Glomerular endothelial cell (primary cell): Measurements from ENCODE around the gene PLPP4. TPM values are rescaled to one million over a fixed set of nuclear protein-coding genes. Genes with fewer than 3 reads are reported as not detected.

ENCODE experiments used
- DNase-seq: peaks from one replicate; pipeline ENCODE4 v3.0.0-alpha.2; 2011; ENCODE audit warnings: low read depth, low spot score; ENCODE audit errors: extremely low read depth
- total RNA-seq: library from RNA; depleted of rRNA; stranded (reverse); fragments of >200 nt; gene quantifications from 2 replicates; pipeline ENCODE4 v1.2.3, GENCODE V29; 2015

PLPP4 gene
- total RNA-seq, 1 donor from 2014 or later: 11.1 TPM

DNA sequence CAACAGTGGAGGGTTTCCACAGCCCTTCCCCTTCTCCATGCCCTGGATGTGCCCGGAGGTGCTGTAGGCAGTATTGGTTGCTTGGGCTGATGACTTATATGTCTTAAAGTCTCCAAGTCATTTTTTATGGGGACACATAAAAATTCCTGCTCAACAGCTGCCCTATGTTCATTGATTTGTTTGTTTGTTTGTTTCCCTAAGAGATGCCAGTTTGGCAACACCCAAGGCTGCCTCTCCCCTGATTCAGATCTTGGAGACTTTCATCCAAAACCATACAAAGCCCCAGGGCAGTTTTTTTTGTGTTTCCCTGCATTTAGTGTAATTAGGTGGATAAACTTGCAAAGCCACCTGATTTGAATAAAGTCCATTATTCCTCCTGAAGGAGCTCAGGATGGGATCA lies 115.3 kb downstream of the PLPP4 start:
- no peak for DNase-seq

DNA sequence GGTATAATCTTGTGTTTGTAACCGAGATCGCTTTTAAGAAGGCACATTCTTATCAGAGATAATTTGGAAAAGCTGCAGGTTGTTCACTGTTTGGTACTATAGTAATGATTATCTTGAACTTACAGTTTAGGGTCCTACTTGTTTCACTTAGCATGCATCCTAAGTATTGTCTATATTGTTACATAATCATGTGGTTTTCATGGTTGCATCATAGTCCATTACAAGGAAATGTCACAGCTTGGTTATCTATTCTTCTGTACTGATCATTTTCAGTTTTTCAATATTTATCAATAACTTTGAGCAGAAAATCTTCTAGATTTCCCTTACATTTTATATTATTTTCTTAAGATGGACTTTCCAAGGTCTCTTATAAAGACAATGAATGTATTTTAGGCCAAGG lies 116.3 kb downstream of the PLPP4 start:
- DNase-seq: no peak

DNA sequence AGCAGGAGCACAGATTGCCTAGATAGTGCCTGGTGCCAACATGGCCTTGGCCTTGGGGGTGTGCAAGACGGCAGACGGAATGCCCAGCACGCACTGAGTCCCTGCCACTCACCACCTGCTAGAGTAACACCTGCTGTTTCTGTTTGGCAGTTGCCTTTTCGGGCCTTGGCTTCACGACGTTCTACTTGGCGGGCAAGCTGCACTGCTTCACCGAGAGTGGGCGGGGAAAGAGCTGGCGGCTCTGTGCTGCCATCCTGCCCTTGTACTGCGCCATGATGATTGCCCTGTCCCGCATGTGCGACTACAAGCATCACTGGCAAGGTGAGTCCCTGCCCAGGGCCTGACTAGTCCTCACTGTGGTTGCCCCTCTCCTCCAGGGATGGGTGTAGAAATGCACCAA lies 118.0 kb downstream of the PLPP4 start:
- DNase-seq: no peak

DNA sequence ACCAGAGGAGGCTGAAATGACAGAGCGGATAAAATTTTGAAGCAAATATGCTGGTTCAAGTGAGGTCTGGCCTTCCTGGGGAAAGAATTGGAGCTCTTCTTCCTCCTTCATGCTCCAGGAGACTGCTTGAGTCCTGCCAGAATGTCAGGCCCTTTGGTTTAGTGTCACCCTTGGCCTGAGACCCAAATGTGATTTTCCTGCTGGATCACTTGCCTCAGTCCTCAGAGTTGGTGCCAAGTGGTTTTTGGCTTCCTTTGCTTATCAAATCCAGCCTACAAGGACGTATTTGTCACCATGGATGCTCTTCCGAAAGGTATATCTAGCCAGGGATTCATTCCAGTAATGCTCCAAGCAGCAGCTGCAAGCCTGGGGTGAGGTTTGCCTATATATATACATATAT lies 118.4 kb downstream of the PLPP4 start:
- DNase-seq: no peak

DNA sequence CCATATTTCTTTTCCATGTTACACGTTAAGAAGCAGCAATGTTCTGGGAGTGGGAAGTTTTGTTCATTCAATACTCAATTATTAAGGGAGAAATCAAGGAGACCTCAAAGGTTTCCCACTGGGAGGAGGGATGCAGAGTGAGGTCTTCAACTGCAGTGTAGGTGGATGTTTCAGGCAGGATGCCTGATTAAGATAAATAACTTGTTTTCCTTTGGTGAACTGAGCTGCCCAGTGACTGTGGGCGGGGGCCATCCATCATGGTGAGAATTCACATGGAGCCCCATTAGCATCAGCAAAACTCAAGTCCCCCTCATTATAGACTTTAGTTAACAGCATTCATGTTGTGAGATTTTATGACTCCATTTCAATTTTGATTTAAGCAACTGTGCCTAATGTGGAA lies 121.1 kb downstream of the PLPP4 start:
- no peak for DNase-seq

DNA sequence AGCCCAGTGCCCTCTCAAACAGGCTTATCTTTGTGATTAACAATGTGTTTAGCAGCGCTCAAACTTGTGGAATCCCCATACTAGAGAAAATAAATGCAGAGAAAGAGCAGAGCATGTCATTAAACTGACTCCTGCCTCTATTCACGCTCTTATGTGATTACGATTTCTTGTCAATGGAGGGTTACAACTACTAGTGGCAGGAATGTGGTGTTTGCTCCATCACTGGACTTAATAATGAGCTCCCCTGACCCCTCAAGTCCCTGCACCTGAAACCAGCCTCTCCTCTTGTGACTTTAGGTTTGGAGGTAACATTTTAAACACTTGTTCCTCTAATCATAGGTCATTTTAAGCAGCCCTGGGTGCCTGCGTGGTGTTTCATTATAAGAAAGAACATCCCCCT lies 121.9 kb downstream of the PLPP4 start:
- no peak for DNase-seq

DNA sequence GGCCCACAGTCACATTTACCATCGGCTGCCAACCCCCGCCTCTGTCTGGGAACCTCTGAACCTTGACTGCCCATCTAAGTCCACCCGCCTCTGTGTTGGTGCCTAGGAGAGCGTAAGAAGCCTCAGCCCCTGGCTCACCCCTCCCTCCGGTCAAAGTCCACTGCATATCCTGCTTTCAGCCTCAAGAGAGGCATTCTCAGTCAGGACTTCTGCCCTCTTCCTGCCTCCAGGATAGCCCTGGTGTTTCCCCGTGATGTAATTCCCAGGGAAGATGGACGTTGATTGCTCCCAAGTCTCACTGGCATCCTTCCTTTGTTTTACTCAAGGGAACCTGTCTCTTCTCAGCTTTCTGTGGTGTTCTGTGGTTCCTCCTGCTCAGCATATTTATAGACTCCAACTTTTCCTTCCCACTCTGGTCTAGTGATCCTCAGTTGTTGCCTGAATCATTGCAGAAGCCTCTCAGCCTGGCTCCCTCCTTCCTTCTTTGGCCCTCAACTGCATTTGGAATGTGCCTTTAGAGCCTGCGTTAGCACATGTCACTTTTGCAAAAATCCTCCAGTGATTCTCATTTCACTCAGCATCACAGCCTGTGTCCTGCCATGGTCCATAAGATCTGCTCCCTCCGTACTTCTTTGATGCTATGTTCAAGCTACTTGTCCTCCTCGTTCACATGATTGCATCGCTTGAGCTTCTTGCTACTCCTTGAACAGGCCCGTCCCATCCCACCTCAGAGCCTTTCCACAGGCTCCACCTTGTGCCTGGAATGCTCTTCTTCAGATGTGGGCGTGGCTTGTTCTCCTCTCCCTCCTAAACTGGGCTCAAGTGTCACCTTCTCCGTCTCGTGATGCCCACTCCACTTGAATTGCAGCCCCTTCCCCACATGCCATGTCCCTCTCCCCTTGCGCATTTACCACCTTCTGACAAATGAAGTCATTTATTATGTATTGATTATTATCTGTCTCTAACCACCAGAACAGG lies 124.2 kb downstream of the PLPP4 start:
- DNase-seq: no peak

DNA sequence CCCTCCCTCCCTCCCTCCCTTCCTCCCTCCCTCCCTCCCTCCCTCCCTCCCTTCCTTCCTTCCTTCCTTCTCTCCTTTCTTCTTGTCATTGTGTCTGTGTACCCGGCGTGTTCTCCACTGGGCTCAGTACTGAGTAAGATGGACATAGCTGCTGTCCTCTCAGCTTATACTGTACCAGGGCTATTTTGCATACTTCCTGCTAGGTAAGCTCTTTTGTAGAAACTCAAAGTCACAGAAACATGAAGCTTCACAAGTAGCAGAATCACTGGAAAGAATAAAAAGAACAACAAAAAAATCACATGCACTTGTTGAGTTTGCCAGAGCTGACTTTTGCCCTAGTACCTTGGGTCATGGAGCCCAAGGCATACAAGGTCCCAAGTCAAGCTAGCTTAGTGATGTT lies 125.7 kb downstream of the PLPP4 start:
- DNase-seq: no peak

DNA sequence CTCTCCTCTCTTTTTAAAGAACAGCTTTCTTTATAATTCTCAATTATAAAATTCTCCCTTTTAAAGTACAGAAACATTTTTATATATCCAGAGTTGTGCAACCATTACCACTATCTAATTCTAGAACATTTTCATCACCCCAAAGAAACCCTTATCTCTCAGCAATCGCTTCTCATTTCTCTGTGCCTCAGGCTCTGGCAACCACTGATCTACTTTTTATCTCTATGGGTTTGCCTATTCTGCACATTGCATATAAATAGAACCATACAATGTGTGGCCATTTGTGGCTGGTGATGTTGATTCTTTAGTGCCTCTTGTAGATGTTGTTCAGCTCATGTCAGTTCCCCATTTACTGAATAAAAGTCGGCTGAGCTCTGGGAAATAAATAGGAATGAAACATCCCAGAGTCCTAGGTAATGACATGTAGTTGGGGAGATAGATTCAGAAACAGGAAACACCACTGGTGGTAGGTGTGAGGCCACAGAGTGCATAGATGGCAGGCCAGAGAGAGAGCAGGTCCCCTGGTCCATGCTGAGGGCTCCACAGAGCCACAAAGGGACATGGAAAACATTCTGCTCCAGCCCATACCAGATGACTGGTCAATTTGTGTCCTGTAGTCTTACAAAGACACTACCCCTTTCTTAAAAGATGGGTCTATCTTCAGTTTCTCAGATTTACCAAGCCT lies 126.5 kb downstream of the PLPP4 start:
- DNase-seq: no peak

DNA sequence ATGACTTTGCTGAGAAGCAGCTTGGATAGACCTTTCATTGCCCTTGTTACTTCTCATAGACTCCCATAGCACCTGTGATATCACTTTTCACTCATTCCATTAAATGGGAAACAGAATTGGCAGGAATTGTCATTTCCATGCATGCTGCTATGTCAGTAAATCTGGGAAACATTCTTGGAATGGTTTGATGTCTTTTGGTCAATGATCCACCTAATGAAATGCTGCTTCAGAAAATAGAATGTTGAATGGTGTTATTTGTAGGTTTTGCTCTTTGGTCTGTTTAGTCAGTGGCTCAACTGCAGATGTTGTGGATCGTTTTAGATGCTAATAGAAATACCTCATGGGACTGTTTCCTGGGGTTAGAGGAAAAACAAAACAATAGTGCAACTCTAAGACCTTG lies 127.8 kb downstream of the PLPP4 start:
- DNase-seq: no peak

DNA sequence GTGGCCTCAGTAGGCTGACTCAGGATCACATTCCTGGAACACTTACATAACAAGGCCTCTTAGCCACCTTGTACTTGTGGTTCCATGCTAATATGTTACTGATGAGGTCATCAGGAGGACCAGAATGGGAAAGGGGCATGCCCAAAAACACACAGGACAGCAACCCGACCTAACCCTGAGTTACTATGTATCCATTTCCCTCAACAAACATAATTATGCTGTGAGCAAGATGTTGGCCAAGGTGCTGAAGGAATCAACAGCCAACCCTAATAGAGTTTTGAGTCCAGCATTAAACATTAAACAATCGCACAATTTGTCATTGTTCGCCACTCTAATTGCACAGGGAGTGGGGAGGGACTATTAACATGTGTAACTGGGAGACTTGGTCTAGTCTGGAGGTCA lies 129.4 kb downstream of the PLPP4 start:
- no peak for DNase-seq

DNA sequence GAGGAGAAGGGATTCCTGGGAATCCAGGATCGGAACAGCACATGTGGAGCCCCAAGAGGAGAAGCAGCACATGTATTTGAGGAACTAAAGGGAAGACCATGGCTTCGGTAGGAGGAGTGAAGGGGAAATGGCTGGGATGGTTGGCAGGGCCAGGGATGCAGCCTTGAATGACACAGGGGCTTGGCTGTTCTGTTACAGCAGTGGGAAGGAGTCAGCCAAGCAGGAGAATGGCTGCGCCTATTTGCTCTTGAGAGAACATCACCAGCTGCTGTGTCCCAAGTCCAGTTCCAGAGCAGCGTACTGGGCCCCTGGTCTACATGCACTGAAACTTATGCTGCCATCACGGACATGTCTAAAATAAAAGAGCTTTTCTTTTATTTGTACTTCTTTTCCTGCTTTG lies 130.0 kb downstream of the PLPP4 start:
- no peak for DNase-seq

DNA sequence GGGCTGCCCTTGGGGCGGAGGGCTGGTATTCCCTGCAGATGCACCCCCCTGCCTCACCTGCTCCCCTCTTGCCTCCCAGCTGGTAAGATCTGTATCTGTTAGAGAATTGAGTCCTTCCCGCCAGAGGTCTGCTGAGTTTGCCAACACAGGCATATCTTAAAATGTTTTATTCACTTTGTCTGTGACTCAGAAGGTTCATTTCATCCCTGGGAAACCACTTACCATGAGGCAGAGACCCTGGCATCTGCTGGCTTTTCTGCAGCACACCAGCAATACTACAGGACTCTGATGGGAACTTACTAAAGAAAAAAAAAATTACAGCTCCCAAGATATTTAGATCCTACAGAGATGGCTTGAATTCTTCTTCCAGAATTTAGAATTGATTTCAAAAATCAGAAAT lies 131.3 kb downstream of the PLPP4 start:
- no peak for DNase-seq

DNA sequence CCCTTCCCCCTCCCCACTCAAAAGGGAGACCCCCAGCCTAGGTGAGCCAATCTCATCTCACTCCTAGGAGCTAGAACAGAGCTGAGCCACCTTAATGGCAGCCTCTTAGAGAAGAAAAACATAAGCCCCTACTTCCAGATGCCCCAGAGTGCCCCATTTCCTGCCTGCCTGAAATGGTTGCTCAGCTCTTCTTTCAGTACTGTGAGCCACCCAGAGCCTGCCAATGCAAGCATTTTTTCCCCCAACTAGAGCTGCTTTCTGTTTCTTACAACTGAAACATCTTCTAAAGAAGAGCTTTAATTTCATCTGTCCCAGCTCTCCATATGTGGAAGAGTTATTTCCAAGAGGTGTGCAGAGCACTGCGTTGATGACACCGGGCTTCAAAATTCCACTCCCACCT lies 136.7 kb downstream of the PLPP4 start:
- DNase-seq: no peak

DNA sequence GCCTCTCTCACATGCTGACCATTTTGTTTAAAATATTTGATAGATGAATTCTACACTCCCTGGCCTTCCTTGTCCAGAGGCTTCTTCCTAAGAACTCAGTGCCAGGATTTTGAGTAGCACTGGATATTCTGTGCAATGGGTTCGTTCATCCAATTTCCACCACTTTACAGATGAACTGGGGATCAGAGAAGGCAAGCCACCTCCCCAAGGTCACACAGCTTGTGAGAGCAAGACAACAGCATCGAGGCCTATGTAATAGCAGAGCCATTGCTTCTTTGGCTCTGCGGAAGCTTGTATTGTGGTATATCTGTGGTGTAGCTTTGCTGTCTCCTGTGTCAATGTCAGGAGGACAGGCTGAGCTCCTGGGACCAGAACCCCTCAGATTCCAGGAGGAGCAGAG lies 140.9 kb downstream of the PLPP4 start:
- DNase-seq: no peak

DNA sequence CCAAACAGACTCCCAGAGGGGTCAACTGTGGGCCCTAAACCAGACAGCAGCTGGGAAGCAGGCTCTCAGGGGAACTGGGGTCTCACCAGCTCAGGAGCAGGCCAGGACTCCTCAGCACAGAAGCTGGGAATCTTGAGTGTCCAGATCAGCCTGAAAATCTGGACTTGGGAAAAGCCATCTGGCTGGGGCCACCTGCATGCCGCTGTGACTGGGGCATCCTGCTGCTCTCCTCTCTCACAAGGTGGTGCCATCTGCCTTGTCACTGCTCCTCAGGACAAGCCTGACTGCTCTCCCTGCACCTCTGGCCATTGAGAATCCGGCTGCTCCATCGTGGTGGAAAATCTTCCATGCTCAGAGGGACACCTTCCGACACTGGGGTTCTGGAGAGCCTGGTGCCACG lies 141.4 kb downstream of the PLPP4 start:
- DNase-seq: no peak

DNA sequence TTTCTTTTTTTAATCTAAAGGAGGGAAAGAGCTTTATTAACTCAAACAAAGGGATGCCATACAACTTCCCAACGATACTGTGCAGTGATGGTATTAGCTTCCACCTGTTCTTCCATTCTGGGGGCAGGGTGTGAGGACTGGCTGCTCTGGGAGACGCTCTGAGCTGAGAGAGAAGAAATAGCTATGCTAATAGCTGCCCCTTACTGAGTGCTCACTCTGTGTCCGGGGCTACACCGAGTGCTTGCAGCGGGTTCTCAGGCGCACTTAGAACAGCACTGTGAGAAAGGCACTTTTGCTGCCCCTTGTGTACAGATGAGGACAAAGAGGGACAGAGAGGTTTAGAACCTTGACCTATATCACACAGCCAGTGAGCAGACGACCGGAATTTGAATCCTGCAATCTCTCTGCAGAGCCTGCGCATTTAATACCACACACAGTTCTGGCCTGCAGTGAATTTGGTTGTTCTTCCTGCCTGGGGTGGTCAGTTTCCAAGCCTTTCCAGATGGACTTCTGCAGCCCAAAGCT lies 142.2 kb downstream of the PLPP4 start:
- no peak for DNase-seq

DNA sequence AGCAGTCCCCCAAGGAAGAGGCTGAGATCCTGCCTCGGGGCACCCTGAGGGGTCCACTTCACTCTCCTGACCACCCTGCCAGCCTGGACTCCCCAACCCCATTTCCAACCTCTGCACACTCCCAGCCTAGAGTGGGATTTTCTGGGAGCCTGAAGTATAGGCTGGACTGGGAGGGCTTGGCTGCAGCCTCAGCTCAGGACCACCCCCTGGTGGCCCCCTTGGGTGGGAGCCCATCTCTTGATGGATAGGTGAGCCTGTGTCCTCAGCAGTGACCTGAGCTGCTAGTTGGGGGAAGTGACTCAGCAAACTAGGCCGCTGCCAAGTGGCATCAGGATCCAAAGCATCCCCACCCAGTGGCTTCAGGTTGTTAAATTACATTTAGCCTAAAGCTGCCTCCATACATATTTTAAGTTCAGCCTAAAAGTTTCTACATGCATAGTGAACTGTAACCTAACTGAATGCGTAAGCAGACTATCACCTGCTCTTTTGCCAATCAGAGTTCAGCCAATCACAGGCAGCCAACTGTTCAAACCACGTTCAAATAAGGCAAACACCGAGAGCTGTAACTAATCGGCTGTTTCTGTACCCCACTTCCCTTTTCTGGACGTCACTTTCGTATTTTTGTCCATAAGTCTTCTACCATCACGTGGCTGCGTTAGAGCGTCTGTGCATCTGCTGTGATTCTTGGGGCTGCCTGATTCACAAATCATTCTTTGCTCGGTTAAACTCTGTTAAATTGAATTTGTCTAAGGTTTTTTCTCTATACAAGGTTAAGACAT lies 144.0 kb downstream of the PLPP4 start:
- DNase-seq: no peak

DNA sequence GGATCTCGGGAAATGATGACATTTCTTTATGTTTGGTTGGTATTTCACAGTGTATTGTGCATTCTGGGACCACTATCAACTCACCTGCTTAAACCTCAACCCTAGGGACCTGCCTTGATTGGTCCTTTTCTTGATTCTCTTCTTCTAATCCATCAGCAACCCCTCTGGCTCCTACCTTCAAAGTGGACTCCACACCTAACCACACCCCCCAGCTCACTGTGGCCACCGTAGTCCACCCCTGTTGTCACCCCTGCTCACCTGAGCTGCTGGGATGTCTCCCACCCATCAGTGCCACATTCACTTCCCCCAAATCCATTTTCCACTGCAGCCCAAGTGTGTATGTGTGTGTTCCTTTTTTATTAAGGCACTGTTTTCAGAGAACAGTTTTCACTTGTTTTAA lies 145.0 kb downstream of the PLPP4 start:
- no peak for DNase-seq

DNA sequence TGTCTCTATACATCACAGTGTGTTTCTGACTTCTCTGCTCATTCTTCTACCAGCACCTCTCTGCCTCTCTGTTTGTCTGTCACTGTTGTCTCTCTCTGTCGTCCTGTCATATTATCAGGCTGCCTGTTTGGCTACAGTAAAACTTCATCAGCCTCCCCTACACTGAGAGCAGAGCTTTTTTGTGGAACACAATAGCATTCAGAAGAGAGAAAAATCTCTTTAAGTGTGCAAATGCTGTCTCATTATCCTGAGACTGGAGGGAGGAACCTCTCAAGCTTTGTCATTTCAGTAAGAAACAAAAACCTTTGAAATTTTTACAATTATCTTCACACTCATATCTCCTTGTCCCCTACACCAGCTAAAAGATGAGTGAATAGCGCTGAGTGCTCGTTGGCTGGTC lies 148.4 kb downstream of the PLPP4 start:
- DNase-seq: no peak
